Lower lobe of right lung (tissue), 2 donors: Measurements from ENCODE around the gene ASS1. TPM values are rescaled to one million over a fixed set of nuclear protein-coding genes. Genes with fewer than 3 reads are reported as not detected.

ENCODE experiments used
- ATAC-seq, 2 donors: fragments of 200-7000 bp; cut with Tn5 transposase; one replicate each; pipeline ENCODE4 v1.9.1; 2020 to 2022; ENCODE audit warnings: mild to moderate bottlenecking in 2 of 2, moderate library complexity in 2 of 2
- DNase-seq: peaks from one replicate; pipeline ENCODE4 v3.0.0-alpha.2; 2020
- H3K27ac ChIP-seq: fragments of 200-600 bp; one replicate; pipeline ENCODE4 v1.8.0; 2022
- H3K27me3 ChIP-seq: fragments of 200-600 bp; one replicate; pipeline ENCODE4 v1.8.0; 2022; ENCODE audit warnings: low read depth
- H3K36me3 ChIP-seq: fragments of 200-600 bp; one replicate; pipeline ENCODE4 v1.8.0; 2022; ENCODE audit warnings: mild to moderate bottlenecking
- H3K4me1 ChIP-seq: fragments of 200-600 bp; one replicate; pipeline ENCODE4 v1.8.0; 2022
- H3K4me3 ChIP-seq: fragments of 200-600 bp; one replicate; pipeline ENCODE4 v1.8.0; 2022; ENCODE audit warnings: mild to moderate bottlenecking
- H3K9me3 ChIP-seq: fragments of 200-600 bp; one replicate; pipeline ENCODE4 v1.8.0; 2022
- intact Hi-C: fragments of 100-400 bp; cut with DNase I; formaldehyde crosslinking; loops from one replicate; pipeline ENCODE4 v1.11.0; 2022
- total RNA-seq: library from RNA; stranded (reverse); fragmentation: NEBNext Ultra II Directional; extraction: Animal tissue kit (Norgen Biotek cat#: 25700); gene quantifications from one replicate; pipeline ENCODE4 v1.2.1, GENCODE V29; 2021
- TF ChIP-seq, protein P1 (sequence below): fragments of 200-600 bp; IDR thresholded peaks from one replicate; pipeline ENCODE4 v1.8.0; 2022; ENCODE audit warnings: antibody characterized with exemption, mild to moderate bottlenecking
- donor health status: DM: no; HTN: yes; CAD: no; lungs with severe emphysema.

Gene ASS1
- total RNA-seq, 1 donor from 2014 or later: 75.2 TPM

DNA sequence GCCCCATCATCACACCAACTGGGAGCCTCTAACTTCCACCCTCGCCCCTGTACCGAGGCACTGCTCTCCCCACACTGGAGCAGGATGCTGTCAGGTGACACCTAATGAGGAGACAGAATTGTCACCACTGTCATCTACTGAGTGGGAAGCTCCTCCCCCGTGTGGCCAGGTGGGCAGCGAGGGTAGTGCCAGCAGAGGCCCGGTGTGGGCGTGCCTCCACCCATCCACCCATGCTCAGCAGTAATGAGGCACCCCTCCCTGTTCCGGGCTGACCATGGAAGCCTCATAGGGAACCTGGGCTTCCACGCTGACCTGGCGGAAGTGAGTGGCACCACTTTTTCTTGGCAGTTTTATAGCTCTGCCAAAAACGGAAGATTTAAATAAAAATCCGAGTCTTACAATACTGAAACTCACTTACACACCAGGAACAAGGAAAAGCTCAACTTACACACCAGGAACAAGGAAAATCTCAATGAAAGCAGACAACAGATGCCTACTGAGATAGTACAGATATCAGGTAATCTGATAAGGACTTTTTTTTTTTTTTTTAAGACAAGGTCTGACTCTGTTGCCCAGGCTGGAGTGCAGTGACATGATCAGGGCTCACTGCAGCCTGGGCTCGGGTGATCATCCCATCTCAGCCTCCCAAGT lies 30.6 kb upstream of the ASS1 start:
- intact Hi-C loops: no loop called here
- no peak for ATAC-seq
- H3K27ac ChIP-seq: no peak overlapping the region
- no peak overlapping the region for H3K4me3 ChIP-seq
- no peaks in the 10 kb centered on the region for H3K9me3 ChIP-seq
- no peaks in the 10 kb centered on the region for H3K36me3 ChIP-seq
- TF ChIP-seq, protein P1, sequence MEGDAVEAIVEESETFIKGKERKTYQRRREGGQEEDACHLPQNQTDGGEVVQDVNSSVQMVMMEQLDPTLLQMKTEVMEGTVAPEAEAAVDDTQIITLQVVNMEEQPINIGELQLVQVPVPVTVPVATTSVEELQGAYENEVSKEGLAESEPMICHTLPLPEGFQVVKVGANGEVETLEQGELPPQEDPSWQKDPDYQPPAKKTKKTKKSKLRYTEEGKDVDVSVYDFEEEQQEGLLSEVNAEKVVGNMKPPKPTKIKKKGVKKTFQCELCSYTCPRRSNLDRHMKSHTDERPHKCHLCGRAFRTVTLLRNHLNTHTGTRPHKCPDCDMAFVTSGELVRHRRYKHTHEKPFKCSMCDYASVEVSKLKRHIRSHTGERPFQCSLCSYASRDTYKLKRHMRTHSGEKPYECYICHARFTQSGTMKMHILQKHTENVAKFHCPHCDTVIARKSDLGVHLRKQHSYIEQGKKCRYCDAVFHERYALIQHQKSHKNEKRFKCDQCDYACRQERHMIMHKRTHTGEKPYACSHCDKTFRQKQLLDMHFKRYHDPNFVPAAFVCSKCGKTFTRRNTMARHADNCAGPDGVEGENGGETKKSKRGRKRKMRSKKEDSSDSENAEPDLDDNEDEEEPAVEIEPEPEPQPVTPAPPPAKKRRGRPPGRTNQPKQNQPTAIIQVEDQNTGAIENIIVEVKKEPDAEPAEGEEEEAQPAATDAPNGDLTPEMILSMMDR: no peak
- H3K27me3 ChIP-seq: no peaks in the 10 kb centered on the region
- no peak for DNase-seq
- H3K4me1 ChIP-seq: no peaks in the 10 kb centered on the region

DNA sequence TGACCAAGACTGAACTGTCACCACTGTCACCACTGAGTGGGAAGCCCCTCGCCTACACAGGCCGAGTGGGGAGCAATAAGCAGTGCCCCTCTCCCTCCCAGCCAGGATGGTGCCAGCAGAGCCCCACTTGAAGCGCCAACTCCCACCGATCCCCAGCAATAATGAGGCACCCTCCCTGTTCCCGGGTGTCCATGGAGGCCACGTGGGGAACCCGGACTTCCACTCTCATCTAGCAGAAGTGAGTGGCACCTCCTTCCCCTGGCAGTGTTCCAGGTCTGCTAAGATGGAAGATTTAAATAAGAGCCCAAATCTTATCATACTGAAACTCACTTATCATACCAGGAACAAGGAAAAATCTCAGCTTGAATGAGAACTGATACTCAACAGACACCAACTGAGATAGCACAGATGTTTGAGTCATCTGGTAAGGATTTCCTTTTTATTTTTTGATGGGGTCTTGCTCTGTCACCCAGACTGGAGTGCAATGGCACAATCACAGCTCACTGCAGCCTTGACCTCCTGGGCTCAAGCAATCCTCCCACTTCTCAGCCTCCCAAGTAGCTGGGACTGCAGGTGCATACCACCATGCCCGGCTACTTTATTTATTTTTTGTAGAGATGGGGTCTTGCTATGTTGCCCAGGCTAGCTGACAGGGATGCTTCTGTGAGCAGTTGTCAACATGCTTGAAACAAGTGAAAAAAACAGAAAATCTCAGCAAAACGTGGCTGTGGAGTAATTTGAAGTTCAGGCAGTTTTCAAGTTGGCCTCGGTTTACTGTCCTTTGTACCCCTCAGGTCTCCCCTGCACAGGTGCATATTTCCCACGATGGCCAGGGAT lies 29.6 kb upstream of the ASS1 start:
- TF ChIP-seq, protein P1: no peak
- H3K36me3 ChIP-seq: no peaks in the 10 kb centered on the region
- DNase-seq: no peak
- intact Hi-C loops: no loop called here
- no peaks in the 10 kb centered on the region for H3K4me1 ChIP-seq
- no peak overlapping the region for H3K4me3 ChIP-seq
- no peak overlapping the region for H3K27ac ChIP-seq
- ATAC-seq: no peak
- H3K9me3 ChIP-seq: no peaks in the 10 kb centered on the region
- no peaks in the 10 kb centered on the region for H3K27me3 ChIP-seq

DNA sequence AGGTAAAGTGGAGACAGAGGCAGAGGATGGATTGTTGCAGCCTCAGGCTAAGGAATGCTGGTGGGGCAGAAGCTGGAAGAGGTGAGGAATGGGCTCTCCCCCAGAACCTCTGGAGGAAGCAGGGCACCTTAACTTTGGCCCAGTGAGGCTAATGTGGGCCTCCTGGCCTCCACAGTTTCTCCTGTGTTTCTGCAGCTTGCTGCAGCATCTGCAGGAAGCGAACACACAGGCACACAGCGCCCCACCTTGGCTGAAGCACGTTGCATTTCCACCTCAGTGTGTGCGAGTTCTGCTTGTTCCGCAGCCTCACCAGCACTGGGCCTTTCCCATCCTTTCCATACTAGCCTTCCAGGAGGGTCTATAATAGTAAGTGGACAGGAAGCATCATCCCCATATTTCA lies 27.2 kb upstream of the ASS1 start:
- H3K27me3 ChIP-seq: no peaks in the 10 kb centered on the region
- H3K36me3 ChIP-seq: no peaks in the 10 kb centered on the region
- intact Hi-C loops: no loop called here
- H3K4me1 ChIP-seq: no peaks in the 10 kb centered on the region
- H3K4me3 ChIP-seq: no peak overlapping the region
- H3K9me3 ChIP-seq: no peaks in the 10 kb centered on the region
- no peak for DNase-seq
- no peak for ATAC-seq
- no peak overlapping the region for H3K27ac ChIP-seq
- TF ChIP-seq, protein P1: no peak

DNA sequence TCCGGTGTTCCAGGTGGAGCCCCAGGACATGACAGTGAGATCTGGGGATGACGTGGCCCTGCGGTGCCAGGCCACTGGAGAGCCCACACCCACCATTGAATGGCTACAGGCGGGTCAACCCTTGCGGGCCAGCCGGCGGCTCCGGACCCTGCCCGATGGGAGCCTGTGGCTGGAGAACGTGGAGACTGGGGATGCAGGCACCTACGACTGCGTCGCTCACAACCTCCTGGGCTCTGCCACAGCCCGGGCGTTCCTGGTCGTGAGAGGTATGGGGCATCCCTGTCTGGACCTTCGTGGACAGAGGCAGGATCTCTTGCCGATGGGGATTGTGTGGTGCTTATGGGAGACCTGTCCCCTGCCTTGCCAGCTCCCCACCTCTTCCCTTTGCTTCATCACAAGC lies 26.0 kb upstream of the ASS1 start:
- ATAC-seq (no peak), DNase-seq (no peak)
- Histone ChIP-seq H3K27me3 (no peaks in the 10 kb centered on the region), H3K9me3 (no peaks in the 10 kb centered on the region), H3K27ac (no peak overlapping the region), H3K4me3 (no peak overlapping the region), H3K36me3 (no peaks in the 10 kb centered on the region), H3K4me1 (no peaks in the 10 kb centered on the region)
- TF ChIP-seq, protein P1: no peak
- intact Hi-C loops: no loop called here

DNA sequence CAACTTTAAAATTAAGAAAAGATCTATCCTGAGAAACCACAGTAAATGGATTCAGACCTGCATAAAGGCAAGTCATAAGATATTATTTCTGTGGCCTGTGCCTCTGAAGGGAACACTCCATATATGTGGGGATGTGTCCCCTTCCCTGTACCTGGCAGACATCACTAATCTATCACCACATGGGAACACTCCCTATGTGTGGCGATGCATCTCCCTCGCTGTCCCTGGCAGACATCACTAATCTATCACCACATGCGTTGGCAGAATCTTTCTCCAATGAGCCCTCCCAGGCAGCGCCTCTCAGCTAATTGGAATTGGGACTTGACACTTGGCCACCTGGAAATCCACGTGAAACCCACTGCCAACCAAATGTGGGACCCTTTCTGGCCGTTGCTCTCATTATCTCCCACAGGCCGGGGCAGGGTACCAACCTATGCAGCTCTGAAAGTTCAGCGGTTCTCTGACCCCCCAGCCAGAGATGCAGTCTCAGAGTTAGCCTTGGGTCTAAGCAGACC lies 25.2 kb upstream of the ASS1 start:
- intact Hi-C loops: no loop called here
- DNase-seq: no peak

More for the DNA sequence above, 25.2 kb upstream of the ASS1 start:
- H3K27me3 ChIP-seq: no peaks in the 10 kb centered on the region
- H3K4me3 ChIP-seq: no peak overlapping the region
- TF ChIP-seq, protein P1: no peak
- no peaks in the 10 kb centered on the region for H3K4me1 ChIP-seq
- ATAC-seq: no peak
- H3K36me3 ChIP-seq: no peaks in the 10 kb centered on the region
- no peak overlapping the region for H3K27ac ChIP-seq
- H3K9me3 ChIP-seq: no peaks in the 10 kb centered on the region
